T47D (cell line): ENCODE measurements around the gene KIF13A.
A peak's percentile ranks its signal among the peaks of the same experiment; 100 is the strongest.
"Not testable (repeated sequence)": the region's sequence is repeated elsewhere in the genome, so short reads cannot be mapped to it uniquely, and the experiment has no call there.

Experiments
- DNase-seq, 2 experiments: peaks; one replicate each; pipeline versions ENCODE4 v3.0.0 to v3.0.0-alpha.2; 2011 to 2012; ENCODE audit warnings: low read depth in 1 of 2, low spot score in 1 of 2
- JUND ChIP-seq: IDR thresholded peaks from 2 replicates; pipeline ENCODE4 v1.6.1; 2012; ENCODE audit warnings: low read depth
- in situ Hi-C: cut with HindIII; loops from 2 replicates; pipeline ENCODE4 v1.10.0; 2016; ENCODE audit warnings: low sequenced_read_pairs, low pct_unique_long_range_greater_than_20kb

KIF13A gene

DNA sequence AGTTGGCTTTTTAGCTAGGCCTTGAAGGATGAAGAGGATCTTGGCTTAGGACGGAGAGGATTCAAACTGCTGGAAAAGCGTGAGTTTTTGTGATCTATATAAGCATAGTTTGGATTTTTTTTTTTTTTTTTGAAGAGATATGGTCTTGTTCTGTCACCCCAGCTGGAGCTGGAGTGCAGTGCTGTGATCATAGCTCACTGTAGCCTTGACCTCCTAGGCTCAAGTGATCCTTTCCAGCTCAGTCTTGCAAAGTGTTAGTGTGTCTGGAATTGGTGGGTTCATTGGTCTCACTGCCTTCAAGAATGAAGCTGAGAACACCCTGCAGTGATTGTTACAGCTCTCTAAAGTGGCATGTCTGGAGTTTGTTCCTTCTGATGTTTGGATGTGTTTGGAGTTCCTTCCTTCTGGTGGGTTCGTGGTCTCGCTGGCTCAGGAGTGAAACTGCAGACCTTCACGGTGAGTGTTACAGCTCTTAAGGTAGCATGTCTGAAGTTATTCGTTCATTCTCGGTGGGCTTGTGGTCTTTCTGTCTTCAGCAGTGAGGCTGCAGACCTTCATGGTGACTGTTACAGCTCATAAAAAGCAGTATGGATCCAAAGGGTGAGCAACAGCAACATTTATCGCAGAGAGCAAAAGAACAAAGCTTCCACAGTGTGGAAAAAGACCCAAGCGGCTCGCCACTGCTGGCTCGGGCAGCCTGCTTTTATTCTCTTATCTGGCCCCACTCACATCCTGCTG is 243.2 kb downstream of the KIF13A start:
- DNase-seq = no peak
- in situ Hi-C loops = no loop called here
- TF ChIP-seq JUND = no peak

DNA sequence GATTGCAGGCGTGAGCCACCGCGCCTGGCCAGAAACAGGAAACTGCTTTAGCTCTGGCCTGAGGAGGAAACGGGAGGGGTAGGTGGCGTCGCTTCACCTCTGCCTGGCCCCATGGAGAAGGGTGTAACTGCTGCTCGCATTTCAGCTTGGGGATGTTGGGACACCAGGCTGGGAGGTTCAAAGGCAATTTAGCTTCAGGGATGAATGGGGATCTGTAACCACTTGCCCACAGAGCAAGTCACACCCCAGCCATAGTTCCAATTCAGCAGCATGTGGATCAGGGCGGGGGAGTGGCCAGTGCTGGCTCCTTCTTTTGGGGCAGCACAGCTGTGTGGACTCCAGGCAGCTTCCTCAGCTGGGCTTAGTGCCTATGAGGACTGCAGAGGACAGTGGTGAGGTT is 245.9 kb downstream of the KIF13A start:
- no peak for DNase-seq
- in situ Hi-C loops = no loop called here
- TF ChIP-seq JUND = no peak

DNA sequence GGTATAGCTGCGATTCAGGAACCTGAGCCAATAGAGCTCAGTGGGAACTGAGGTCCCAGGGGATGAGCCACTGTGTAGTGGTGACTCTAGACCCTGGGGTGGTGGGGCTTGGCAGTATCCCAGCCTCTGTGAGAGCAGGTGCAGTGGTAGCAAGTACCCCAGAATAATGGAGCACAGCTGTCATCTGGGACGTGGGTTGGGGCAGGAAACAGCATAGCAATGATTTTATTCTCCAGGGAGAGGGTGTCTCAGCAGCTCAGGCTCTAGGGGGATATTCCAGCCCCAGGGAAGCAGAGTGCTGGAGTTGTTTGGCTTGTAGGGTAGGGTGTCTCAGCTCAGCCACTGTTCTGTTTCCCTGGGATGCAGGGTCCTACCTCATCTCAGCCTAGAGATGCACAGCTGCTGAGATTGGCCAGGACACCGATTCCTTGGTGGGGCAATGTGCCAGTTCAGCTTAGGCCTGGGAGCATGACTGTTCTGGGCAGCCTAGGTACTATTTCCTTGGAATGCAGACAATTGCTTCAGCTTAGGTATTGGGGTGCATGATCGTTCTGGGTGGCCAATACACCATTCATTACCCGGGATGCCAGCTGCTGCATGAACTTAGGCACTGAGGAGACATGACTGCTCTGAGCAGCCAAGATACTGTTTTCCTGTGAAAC is 246.7 kb downstream of the KIF13A start:
- DNase-seq = no peak
- TF ChIP-seq JUND = no peak
- in situ Hi-C loops = no loop called here

DNA sequence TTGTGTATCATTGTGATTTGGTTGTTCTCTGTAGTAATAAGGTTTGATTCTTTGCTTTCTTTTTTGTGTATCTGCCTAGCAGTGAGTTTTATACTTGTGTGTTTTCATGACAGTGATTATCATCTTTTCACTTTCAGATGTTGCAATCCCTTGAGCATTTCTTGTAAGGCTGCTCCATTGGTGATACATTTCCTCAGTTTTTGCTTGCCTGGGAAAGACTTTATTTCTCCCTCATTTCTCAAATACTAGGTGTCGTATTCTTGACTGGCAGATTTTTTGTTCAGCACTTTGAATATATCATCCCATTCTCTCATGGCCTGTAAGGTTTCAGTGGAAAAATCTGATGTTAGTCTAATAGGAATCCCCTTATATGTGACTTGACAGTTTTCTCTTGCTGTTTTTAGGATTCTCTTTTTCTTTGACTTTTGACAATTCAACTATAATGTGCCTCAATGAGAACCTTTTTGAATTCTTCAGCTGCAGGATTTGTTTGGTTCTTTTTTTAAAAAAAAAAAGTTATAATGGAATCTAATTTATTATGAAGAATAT is 249.7 kb downstream of the KIF13A start:
- in situ Hi-C loops = no loop called here
- DNase-seq = no peak
- no peak for TF ChIP-seq JUND

DNA sequence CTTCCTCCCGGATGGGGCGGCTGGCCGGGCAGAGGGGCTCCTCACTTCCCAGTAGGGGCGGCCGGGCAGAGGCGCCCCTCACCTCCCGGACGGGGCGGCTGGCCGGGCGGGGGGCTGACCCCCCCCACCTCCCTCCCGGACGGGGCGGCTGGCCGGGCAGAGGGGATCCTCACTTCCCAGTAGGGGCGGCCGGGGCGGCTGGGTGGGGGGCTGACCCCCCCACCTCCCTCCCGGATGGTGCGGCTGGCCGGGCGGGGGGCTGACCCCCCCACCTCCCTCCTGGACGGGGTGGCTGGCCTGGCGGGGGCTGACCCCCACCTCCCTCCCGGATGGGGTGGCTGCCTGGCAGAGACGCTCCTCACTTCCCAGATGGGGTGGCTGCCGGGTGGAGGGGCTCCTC is 252.1 kb downstream of the KIF13A start:
- in situ Hi-C loops = not testable (repeated sequence)

DNA sequence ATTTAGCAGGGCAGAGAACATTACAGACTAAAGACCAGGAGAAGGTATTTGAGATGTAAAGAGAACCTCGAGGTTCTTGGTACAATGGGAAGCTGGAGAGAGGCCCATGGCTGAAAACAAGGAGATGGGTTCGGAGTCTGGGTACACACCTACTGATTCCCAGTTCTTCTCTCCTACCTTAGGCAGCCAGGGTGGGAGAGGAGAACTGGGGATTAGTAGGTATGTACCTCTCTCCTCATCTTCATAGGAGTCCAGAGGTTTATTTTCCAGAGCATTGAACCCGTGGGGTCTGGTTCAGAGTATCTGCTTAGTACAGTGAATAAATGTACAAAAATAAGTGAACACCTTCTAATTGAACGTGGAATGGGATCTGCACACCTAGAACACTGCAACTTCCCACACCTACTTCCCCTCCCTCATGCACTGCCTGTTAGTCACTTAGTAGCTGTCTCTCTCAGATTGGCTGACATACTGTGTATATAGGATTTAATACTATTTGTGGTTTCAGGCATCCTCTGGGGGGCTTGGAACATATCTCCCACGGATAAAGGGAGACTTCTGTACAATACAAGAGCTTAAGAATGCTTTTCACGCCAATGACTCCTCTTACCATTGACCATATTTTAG is 257.2 kb downstream of the KIF13A start:
- DNase-seq = no peak
- in situ Hi-C loops = no loop called here
- TF ChIP-seq JUND = no peak

More for the DNA sequence above, 252.1 kb downstream of the KIF13A start:
- not testable (repeated sequence) for DNase-seq

DNA sequence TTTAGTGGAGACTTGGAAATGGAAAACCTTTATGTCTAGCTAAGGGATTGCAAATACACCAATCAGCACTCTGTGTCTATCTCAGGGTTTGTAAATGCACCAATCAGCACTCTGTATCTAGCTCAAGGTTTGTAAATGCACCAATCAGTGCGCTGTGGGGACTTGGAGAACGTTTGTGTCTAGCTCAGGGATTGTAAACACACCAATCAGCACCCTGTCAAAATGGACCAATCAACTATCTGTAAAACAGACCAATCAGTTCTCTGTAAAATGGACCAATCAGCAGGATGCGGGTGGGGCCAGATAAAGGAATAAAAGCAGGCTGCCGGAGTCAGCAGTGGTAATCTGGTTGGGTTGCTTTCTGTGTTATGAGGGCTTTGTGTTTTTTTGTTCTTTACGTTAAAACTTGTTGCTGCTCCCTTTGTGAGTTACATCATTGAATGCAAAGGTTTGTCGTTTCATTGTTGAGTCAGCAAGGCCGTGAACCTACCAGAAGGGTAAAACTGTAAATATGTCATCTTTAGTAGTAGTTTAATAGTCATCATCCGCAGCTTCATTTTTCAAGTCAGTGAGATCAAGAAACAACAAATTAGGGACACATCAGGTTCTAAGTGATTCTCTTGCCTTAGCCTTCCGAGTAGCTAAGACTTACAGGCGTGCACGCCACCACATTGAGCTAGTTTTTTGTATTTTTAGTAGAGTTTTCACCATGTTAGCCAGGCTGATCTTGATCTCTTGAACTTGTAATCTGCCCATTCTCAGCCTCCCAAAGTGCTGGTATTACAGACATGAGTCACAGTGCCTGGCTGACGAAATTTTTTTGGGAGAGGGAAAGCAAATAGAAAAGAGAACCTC is 258.0 kb downstream of the KIF13A start:
- in situ Hi-C loops = no loop called here
- TF ChIP-seq JUND = no peak
- DNase-seq = no peak

DNA sequence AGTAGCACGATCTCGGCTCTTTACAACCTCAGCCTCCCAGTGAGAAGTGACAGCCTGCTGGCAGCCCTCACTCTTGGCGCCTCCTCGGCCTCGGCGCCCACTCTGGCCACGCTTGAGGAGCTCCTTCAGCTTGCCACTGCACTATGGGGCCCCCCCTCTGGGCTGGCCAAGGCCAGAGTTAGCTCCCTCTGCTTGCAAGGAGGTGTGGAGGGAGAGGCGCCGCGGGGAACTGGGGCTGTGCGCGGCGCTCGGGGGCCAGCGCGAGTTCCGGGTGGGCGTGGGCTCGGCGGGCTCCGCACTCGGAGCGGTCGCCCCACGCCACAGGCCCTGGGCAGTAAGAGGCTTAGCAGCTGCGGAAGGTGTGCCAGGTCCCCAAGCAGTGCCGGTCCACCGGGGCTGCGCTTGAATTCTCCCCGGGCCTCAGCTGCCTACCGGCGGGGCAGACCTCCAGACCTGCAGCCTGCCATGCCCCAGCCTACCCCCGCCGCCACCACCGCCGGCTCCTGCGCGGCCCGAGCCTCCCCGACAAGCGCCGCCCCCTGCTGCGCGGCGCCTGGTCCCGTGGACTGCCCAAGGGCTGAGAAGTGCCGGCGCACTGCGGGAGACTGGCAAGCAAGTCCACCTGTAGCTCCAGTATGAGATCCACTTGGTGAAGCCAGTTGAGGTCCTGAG is 258.7 kb downstream of the KIF13A start:
- TF ChIP-seq JUND = no peak
- in situ Hi-C loops = no loop called here
- no peak for DNase-seq

DNA sequence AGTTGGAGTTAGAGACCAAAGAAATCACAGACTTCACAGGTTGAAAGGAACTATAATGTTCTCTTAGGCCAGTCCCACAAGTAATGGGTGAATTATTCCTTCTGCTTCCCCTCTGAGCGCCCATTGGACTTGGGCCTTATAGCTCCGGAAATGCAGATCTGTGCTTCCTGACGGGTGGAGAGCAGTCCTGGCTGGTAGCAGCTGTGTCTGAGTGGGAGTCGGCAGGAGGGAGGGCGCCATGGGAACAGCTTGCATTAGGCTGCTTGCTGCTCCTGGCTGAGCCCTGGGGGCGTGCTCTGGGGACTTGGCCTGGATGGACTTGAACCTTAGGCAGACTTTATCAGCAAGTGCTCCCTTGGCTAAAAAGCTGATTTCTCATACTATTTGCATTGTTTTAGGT is 262.4 kb downstream of the KIF13A start:
- in situ Hi-C loops = no loop called here
- no peak for DNase-seq
- TF ChIP-seq JUND = no peak

DNA sequence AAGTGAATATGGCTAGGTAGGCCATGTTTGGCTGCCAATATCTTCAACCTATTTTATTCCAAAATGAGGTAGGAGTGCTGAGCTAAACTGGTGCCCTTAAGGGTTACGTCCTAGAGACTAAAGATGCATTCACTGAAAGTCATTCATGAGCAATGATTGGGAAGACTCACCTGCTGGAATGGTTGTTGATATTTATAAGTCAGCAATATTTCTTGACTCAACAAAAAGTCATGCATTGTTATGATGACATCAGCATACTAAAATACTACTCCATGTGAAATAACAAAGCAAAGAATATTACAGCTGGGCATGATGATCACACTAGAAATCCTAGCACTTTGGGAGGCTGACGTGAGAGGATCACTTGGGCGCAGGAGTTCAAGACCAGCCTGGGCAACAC is 263.1 kb downstream of the KIF13A start:
- in situ Hi-C loops = no loop called here
- TF ChIP-seq JUND = no peak
- no peak for DNase-seq

DNA sequence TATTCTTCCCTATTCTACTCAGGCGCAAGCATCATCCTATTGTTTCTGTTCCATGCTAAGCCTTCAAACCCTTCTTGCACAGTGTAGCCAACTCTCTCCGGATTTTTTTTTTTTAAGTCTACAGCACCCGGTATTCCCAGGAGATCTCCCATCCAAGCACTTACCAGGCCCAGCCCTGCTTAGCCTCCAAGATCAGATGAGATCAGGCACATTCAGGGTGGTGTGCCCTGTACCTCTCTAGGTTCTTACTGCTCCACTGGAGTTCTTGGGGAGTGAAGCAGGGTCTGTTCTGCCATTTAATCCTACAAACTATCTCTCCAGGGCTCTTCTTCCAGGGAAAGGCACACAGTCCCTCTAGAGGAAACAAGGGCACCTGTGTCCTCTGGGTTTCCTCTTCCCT is 265.8 kb downstream of the KIF13A start:
- DNase-seq = no peak
- TF ChIP-seq JUND = no peak
- in situ Hi-C loops = no loop called here

DNA sequence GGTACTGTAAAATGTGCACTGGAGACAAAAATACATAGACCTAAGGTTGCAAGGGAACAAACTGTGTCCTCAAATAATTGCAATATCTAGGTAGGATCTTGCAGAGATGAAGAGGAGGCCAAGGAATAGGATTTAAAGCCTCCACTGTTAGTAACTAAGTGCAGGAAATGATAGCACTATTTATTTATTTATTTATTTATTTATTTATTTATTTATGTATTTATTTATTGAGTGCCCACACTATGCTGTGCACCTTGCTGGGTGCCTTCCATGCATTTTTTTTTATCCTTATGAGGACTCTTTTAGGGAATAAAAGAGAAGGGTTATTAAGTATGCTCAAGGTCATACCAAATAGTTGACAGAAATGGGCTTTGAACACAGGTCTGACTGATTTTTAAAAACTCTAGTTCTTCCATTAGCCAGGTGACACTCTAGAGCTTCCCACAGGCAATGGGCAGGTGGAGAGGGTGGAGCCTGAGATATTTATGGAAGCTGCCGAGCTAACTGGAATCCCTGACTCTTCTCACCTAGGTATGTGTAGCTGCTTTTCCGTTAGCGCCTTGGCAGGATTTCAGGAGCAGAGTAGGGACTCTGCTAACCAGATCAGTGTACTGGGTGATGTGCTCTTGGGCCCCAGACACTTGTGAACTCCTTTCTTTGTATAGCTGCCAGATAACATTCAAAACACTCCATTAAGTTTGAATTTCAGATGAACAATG is 268.0 kb downstream of the KIF13A start:
- peak in 1 of 2 experiments; percentile 22 for DNase-seq
- no peak for TF ChIP-seq JUND
- in situ Hi-C loops = no loop called here
